GM18951 (cell line): ENCODE measurements around the gene TRMT10B.
"Not testable (repeated sequence)": the region's sequence is repeated elsewhere in the genome, so short reads cannot be mapped to it uniquely, and the experiment has no call there.

Source experiments
- POLR2A ChIP-seq: IDR thresholded peaks from 4 replicates; pipeline ENCODE4 v1.6.1; 2011; ENCODE audit warnings: mild to moderate bottlenecking; ENCODE audit not compliant: insufficient read length, insufficient read depth; ENCODE audit errors: extremely low read depth
- in situ Hi-C: fragments of 300-500 bp; cut with MboI; formaldehyde crosslinking; loops from one replicate; pipeline ENCODE4 v1.12.0; 2022; ENCODE audit warnings: low sequenced_read_pairs, mixed read lengths, inconsistent platforms; ENCODE audit not compliant: unreplicated experiment

TRMT10B gene

GRCh38 chr9:37732952-37733351 is 20.7 kb upstream of the TRMT10B start:
- TF ChIP-seq POLR2A = no peak
- in situ Hi-C loops = loop anchor here (25.0 kb wide), 1 partner anchor 246 kb away; the partner anchor contains the start of gene POLR1E

- TF ChIP-seq POLR2A = no peak
- in situ Hi-C loops = loop anchor here (25.0 kb wide), 1 partner anchor 252 kb away; the partner anchor contains the start of gene POLR1E
Observed at GRCh38 chr9:37739222-37739621, 14.4 kb upstream of the TRMT10B start.

GRCh38 chr9:37740128-37740527 is 13.5 kb upstream of the TRMT10B start:
- no peak for TF ChIP-seq POLR2A
- in situ Hi-C loops = loop anchor here (25.0 kb wide), 1 partner anchor 253 kb away; the partner anchor contains the start of gene POLR1E

GRCh38 chr9:37740631-37741328 is 12.8 kb upstream of the TRMT10B start:
- no peak for TF ChIP-seq POLR2A
- in situ Hi-C loops = loop anchor here (25.0 kb wide), 1 partner anchor 253 kb away; the partner anchor contains the start of gene POLR1E

- TF ChIP-seq POLR2A = no peak
- in situ Hi-C loops = loop anchor here (25.0 kb wide), 1 partner anchor 259 kb away; the partner anchor contains the start of gene POLR1E
Observed at GRCh38 chr9:37745970-37746369, 7.6 kb upstream of the TRMT10B start.

GRCh38 chr9:37746448-37747270 is 6.9 kb upstream of the TRMT10B start:
- in situ Hi-C loops = loop anchor here (25.0 kb wide), 1 partner anchor 259 kb away; the partner anchor contains the start of gene POLR1E
- TF ChIP-seq POLR2A = no peak

GRCh38 chr9:37747271-37747753 is 6.3 kb upstream of the TRMT10B start:
- in situ Hi-C loops = loop anchor here (25.0 kb wide), 1 partner anchor 260 kb away; the partner anchor contains the start of gene POLR1E
- TF ChIP-seq POLR2A = no peak

GRCh38 chr9:37749129-37749528 is 4.5 kb upstream of the TRMT10B start:
- in situ Hi-C loops = loop anchor here (25.0 kb wide), 1 partner anchor 262 kb away; the partner anchor contains the start of gene POLR1E
- no peak for TF ChIP-seq POLR2A

GRCh38 chr9:37751186-37751585 is 2.4 kb upstream of the TRMT10B start:
- in situ Hi-C loops = no loop called here

GRCh38 chr9:37751704-37752103 is 1.9 kb upstream of the TRMT10B start:
- in situ Hi-C loops = not testable (repeated sequence)

More at GRCh38 chr9:37751186-37751585, 2.4 kb upstream of the TRMT10B start:
- TF ChIP-seq POLR2A = no peak

- in situ Hi-C loops = not testable (repeated sequence)
Observed at GRCh38 chr9:37752112-37752511, 1.5 kb upstream of the TRMT10B start.

GRCh38 chr9:37752642-37753488 is 740 bp upstream of the TRMT10B start:
- no peak for TF ChIP-seq POLR2A
- in situ Hi-C loops = no loop called here

GRCh38 chr9:37758747-37759146 is 5.1 kb downstream of the TRMT10B start:
- no peak for TF ChIP-seq POLR2A
- in situ Hi-C loops = no loop called here
